HG03103 (cell line): ENCODE measurements around the gene TNFAIP2.
"Not testable (repeated sequence)": the region's sequence is repeated elsewhere in the genome, so short reads cannot be mapped to it uniquely, and the experiment has no call there.

ENCODE experiments used
- ATAC-seq: cut with Tn5 transposase; IDR thresholded peaks from one replicate; pipeline ENCODE4 v1.9.1; 2021; ENCODE audit warnings: low read depth; ENCODE audit not compliant: unreplicated experiment

Gene TNFAIP2

GRCh38 chr14:103105580-103106150 lies 17.6 kb upstream of the TNFAIP2 start:
- ATAC-seq = no peak

- no peak for ATAC-seq
These were observed 15.8 kb upstream of the TNFAIP2 start for GRCh38 chr14:103107455-103107854.

GRCh38 chr14:103107941-103108748 lies 15.1 kb upstream of the TNFAIP2 start:
- no peak for ATAC-seq

GRCh38 chr14:103108749-103109207 lies 14.5 kb upstream of the TNFAIP2 start:
- ATAC-seq = no peak

- ATAC-seq = no peak
These were observed 13.5 kb upstream of the TNFAIP2 start for GRCh38 chr14:103109535-103110441.

GRCh38 chr14:103110681-103111231 lies 12.5 kb upstream of the TNFAIP2 start:
- ATAC-seq = no peak

GRCh38 chr14:103111232-103111868 lies 11.9 kb upstream of the TNFAIP2 start:
- no peak for ATAC-seq

- no peak for ATAC-seq
These were observed 10.6 kb upstream of the TNFAIP2 start for GRCh38 chr14:103112400-103113243.

- ATAC-seq = no peak
These were observed 10.0 kb upstream of the TNFAIP2 start for GRCh38 chr14:103113303-103113702.

GRCh38 chr14:103113774-103114173 lies 9.5 kb upstream of the TNFAIP2 start:
- no peak for ATAC-seq

GRCh38 chr14:103115086-103115679 lies 8.1 kb upstream of the TNFAIP2 start:
- not testable (repeated sequence) for ATAC-seq

- no peak for ATAC-seq
These were observed 7.3 kb upstream of the TNFAIP2 start for GRCh38 chr14:103115845-103116572.

GRCh38 chr14:103116636-103117035 lies 6.6 kb upstream of the TNFAIP2 start:
- no peak for ATAC-seq

- not testable (repeated sequence) for ATAC-seq
These were observed 5.8 kb upstream of the TNFAIP2 start for GRCh38 chr14:103117499-103117898.

- ATAC-seq = no peak
These were observed 5.1 kb upstream of the TNFAIP2 start for GRCh38 chr14:103118018-103118662.

GRCh38 chr14:103118663-103119404 lies 4.4 kb upstream of the TNFAIP2 start:
- ATAC-seq = no peak

- ATAC-seq = not testable (repeated sequence)
These were observed 3.7 kb upstream of the TNFAIP2 start for GRCh38 chr14:103119527-103119926.
